Measurements from ENCODE around the gene SOWAHA.

Gene SOWAHA

DNA sequence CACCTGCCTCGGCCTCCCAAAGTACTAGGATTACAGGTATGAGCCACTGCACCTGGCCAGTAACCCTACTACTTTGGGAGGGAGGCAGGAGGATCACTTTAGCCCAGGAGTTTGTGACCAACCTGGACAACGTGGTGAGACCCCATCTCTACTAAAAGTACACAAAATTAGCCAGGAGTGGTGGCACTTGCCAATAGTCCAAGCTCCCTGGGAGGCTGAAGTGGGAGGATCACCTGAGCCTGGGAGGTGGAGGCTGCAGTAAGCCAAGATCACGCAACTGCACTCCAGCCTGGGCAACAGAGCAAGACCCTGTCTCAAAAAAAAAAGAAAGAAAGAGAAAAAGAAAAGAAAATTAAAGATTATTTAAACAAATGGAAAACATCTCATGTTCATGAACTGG is 42.9 kb downstream of the SOWAHA start:
- DNase-seq = no peak

GRCh38 chr5:132859889-132860437 is 46.9 kb downstream of the SOWAHA start:
- no peak for DNase-seq

- DNase-seq = no peak
Observed at GRCh38 chr5:132860742-132861141, 47.6 kb downstream of the SOWAHA start.

DNA sequence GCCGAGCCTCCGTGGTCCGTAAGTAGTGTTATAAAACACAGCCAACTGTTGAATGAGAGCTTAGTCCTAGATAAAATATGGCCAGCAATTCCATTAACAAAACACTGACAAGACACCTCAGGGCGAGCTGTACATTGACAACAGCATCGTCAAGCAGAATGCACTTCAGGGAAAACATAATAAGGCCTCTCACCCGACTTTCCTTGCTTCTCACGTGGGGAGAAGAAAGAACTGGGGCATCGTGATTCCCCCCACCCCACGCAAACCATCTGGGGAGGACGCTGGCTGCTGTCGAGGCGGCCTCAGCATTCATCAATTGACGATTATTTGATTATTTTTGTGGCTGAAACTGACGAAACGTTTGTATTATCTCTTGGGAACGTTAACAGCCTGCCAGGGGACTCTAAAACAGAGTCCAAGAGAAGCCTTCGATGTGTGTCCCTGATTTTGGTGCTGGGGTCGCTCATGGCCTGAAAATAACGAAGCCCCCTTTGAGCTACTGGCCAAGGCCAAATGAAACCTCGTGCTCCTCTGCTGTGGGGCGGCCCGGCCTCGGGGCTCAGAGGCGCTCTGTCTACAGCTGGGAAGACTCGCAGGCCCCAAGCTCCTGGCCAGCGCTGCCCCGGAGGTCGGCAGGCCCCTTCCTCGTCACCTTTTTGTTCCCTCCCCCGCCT is 52.7 kb downstream of the SOWAHA start:
- no peak for DNase-seq
